ENCODE results near the gene SORD.

The SORD gene

DNA sequence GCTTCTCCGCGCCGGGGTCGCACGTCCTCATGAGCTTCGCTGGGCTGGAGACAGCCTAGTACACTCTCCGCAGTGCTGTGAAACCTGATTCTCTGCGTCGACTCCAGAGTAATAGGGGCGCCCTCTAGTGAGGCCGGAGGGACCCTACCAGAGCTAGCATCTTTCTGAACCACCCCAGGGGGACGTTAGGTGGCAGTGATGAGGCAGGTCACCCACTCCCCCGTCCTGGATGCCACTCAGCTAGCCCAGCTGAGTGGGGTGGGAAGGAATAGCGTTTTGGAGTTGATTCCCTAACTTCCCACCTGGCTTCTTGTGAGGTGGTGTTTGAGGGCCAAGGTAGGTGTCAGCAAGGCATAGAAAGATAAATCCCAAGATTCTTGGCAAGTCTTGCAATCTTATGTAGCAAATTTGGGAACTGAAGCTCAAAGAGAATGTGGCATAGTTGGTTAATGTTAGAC is 95.2 kb downstream of the SORD start:
- DNase-seq, result peak; percentile 95

DNA sequence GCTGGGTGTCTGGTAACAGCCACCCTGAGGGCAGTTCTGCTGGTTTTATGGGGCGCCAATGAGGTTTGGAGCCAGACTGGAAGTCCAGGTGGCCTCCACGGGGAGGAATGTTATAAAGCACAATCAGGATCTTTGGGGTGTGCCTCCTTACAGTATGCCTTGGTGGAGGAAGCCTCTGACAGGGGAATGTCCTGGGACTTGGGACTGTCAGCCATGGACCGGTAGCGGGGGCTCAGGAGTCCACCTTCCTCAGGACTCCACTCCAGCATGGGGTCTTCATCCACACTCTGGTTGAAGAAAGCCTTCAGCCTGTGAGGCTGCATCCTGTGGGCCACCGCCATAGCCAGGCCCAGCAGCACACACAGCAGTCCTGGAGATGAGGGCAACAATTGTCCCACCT is 96.0 kb downstream of the SORD start:
- no peak for DNase-seq

DNA sequence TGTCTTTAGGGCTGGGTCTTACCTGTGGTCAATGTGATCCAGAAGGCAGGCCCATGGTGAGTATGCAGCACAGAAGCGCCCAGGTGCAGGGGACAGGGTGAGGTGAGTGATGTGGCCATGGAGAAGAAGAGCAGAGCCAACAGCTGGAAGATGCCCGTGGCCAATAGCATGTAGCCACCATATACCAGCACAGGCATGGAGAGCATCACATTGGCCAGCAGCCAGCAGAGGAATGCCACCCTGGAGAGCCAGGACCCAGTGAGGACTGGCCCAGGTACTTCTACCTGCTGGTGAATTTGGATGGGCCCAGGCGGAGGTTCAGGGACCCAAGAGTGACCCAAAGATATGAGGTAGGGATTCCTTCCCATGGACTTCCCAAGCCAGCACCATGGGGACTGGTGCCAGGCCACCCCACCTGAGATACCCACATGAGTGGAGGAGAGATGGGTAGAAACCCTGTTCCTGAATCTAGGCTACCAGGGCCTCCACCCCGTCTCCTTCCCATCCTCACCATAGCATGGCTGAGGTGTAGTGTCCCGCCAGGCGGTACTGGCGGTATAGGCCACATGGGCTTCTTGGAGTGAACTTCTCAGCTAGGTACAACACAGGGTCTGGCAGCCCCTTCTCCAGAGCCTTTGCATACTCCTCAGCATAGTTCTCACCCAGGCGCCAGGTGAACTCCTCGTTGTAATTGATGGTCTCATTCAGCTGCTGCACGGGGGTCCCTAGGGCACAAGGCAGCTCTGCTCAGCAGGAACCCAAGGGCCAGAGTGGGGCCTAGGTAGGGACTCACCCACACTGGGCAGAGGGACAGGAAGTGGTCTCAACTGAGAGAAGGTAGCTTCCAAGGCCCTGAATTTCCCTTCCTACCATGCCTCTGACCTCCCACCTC is 97.3 kb downstream of the SORD start:
- DNase-seq, result no peak

DNA sequence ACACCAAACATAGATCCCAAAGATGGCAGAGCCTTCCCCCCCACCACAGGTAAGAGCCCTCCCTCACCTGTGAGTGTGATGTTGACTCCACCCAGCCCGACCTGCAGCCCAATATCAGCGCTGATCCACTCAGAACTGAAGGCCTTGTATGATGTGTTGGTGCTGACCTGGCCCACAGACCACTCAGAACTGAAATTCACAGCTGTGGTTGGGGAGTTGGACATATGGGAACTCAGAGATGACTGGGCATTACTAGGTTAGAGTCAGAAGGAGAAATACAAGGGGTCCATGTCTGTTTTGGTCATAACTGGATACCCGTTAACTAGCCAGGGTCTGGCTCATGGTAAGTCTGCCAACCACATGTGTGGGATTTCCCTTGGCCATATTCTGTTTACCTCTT is 98.0 kb downstream of the SORD start:
- no peak for DNase-seq

DNA sequence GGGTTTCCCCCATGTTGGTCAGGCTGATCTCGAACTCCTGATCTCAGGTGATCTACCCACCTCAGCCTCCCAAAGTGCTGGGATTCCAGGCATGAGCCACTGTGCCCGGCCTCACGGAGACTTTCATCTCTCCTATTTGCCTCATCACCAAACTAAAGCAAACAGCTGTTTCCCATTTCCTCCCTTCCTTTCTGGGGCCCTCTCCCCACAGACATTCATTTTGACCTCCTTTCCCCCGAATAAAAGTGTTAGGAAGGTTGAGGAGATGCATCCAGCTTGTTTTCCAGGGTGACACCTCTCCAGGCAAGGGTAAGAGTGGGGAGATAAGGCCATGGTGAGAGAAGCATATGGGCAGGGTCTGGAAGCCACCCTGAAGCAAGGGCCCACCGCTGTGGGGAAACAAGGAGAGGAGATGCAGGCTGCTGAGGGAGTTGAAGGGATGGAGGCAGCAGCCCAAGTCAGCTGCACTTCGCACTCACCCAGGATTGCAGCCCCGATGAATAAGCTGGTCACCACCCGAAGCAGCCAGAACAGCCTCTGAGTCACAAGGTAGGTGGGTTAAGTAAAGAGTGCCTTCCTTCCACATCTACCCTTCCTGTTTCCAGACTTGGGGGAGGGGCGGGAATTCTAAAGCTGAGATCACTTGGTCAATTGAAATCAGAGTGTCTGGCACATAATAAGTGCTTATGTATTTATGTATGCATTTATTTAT is 98.9 kb downstream of the SORD start:
- peak; percentile 91 for DNase-seq

DNA sequence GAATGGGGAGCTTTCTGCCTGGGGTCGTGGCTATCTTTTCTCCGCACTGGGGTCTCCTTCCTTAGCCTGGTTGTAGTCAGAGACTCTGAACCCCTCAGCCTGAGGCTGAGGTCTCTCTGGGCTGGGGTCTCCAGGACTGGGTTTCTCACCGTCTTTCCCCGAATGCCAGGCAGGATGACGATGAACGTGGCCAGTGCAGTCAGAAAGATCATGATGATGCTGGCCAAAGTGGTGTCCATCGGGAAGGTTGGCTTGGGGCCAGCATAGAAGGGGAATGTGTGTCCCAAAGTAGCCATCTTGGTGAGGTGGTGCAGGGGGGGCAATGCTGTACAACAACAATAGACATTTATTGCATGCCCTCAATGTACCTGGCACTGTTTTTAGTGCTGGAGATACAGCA is 99.7 kb downstream of the SORD start:
- no peak for DNase-seq

DNA sequence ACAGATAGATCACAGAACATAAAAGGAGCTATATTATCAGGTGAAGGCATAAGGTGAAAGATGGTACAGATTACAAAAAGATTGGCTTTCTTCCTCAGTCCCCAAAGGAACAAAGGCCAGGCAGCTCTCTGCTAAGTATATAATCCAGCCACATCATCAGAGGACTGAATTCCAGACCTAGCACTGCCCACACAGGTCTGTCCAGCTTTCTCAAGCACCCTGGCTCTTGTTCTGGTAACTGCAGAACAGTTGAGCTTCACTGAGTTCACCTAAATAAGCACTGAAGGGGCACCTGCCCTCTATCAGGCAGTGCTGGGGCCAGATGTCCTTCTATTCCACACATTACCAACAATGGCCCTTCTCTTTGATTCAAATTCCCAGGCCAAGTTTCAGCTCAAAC is 100.4 kb downstream of the SORD start:
- DNase-seq, result peak; percentile 68

DNA sequence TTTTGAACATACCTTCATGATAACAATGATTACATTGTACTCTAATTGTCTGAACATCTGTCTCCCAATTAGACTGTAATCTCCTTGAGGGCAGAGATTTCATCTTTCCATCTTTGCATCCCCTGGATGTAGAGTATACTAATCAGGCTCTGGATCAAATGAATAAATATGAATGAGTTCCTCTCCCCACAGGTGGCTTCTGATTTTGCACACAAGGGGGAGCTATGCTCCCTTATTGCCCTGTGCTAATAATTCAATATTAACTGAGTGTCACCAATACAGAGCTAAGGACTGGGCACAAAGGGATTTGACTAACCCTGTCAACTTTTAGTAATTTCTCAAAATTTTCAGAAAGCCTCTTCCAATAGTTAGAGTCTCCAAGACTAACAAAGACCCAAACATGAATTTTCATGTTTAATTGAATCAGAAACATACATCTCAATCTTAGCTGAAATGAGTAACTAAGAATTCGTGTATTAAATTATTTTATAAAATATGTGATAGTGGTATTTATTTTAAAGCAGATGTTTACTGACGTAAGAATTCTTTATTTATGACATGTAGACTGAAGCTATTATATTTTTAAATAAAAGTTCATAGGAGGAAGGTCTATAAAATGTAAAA is 103.7 kb downstream of the SORD start:
- DNase-seq, result no peak

All from islet precursor cell (in vitro differentiated cells).